ENCODE results near the gene ZNF865.

DNA sequence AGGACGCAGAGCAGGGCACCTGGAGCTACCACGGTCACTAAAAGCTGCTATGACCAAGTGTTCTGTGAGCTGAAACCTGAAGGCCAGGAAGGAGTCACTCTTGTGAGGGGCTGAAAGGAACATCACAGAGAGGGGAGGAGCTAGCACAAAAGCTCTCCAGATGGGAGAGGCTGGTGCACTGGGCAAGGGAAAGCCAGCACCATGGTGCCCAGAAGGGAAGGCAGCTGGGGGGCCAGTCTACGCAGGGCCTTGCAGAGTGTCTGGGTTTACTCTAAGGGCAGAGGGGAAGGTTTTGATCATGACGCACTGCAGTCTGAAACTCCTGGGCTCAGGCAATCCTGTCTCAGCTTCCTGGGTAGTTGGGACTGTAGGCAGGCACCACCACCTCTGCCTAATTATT, 31.3 kb downstream of the ZNF865 start:
- TF ChIP-seq CTCF (IDR thresholded peaks at IDR 0.05) = no peak
- no peak for TF ChIP-seq POLR2A (IDR thresholded peaks at IDR 0.05)

All from adrenal gland (tissue), 5 donors.